Measurements from ENCODE around the gene DNER. TPM values are rescaled to one million over a fixed set of nuclear protein-coding genes. Genes with fewer than 3 reads are reported as not detected.

Gene DNER
- total and polyA plus RNA-seq, 2 of the 4 experiments (the other 2 are of a cell fraction) = under 0.01 to 0.14 TPM

GRCh38 chr2:229691631-229692030, 22.7 kb downstream of the DNER start:
- H4K8ac ChIP-seq (ENCODE audit: low read depth in 2 of 2, low read length in 2 of 2) = no peak overlapping the region
- POLR2A ChIA-PET (ENCODE audit: unreplicated experiment) = no interaction called here
- no peak overlapping the region for H2BK20ac ChIP-seq (ENCODE audit: low read depth, low read length)
- no TSS peak for BruUV-seq (replicated peaks)
- CTCF ChIA-PET = no interaction called here
- no peak overlapping the region for H3K4me3 ChIP-seq (ENCODE audit: insufficient read depth, low read depth, low read length)
- no peaks in the 10 kb centered on the region for H3K4me1 ChIP-seq (ENCODE audit: control insufficient read depth, insufficient read depth, low read length)
- no peak overlapping the region for H2BK120ac ChIP-seq (ENCODE audit: low read depth, low read length)
- H2AK5ac ChIP-seq (ENCODE audit: low read depth, low read length) = no peak overlapping the region
- H3K9ac ChIP-seq (ENCODE audit: low read depth, low read length) = no peak overlapping the region
- H3K27me3 ChIP-seq (ENCODE audit: control insufficient read depth, insufficient read depth, low read length) = no peaks in the 10 kb centered on the region
- in situ Hi-C loops (cut with MboI; ENCODE audit: low sequenced_read_pairs) = no loop called here
- no peak overlapping the region for H3K4ac ChIP-seq (ENCODE audit: low read depth, low read length)
- dilution Hi-C loops (cut with HindIII; ENCODE audit: low sequenced_read_pairs, unreplicated experiment) = no loop called here
- intact Hi-C loops (cut with micrococcal nuclease) = no loop called here
- H2BK15ac ChIP-seq (ENCODE audit: low read depth, low read length) = no peak overlapping the region
- H3K56ac ChIP-seq (ENCODE audit: extremely low read depth, insufficient read depth, low read length) = no peak overlapping the region
- H2BK5ac ChIP-seq (ENCODE audit: low read depth, low read length, poor library complexity, severe bottlenecking) = no peak overlapping the region
- H3K36me3 ChIP-seq (ENCODE audit: control insufficient read depth, insufficient read depth, low read length) = no peaks in the 10 kb centered on the region
- H3K9me1 ChIP-seq (ENCODE audit: insufficient read depth, low read length) = no peaks in the 10 kb centered on the region
- H3K18ac ChIP-seq (ENCODE audit: low read depth, low read length) = no peak overlapping the region
- no peak overlapping the region for H3K14ac ChIP-seq (replicated peaks; ENCODE audit: low read depth, low read length)
- ATAC-seq (ENCODE audit: low read depth) = no peak
- H3K23ac ChIP-seq (ENCODE audit: low read depth, low read length) = no peak overlapping the region
- no peak overlapping the region for H2AK9ac ChIP-seq (replicated peaks; ENCODE audit: low read depth, low read length, poor library complexity)
- TF ChIP-seq SMC3 (IDR thresholded peaks at IDR 0.05; ENCODE audit: low read depth, low read length) (no peak), ELK1 (IDR thresholded peaks at IDR 0.05; ENCODE audit: borderline replicate concordance, low read depth, low read length) (no peak), USF2 (IDR thresholded peaks at IDR 0.05; ENCODE audit: low read depth, low read length) (no peak)
- H4K20me1 ChIP-seq (ENCODE audit: insufficient read depth, low read length) = no peaks in the 10 kb centered on the region
- DNase-seq = no peak
- H3K4me2 ChIP-seq (ENCODE audit: low read depth, low read length) = no peak overlapping the region
- H4K5ac ChIP-seq (ENCODE audit: low read depth, low read length) = no peak overlapping the region
- no peak overlapping the region for H4K91ac ChIP-seq (ENCODE audit: insufficient read depth, low read depth, low read length)
- H3K9me3 ChIP-seq (ENCODE audit: control insufficient read depth, insufficient read depth, low read length) = no peaks in the 10 kb centered on the region
- H3K79me1 ChIP-seq (ENCODE audit: low read depth in 1 of 2, low read length in 2 of 2) = no peaks in the 10 kb centered on the region
- no peak overlapping the region for H3K27ac ChIP-seq (ENCODE audit: insufficient read depth, low read length)
- WGBS, 2 experiments (ENCODE audit: extremely low coverage in 2 of 2, insufficient read length in 1 of 2) = 40% methylated on average over 1 of the region's 2 CpGs; no CpG with 5 or more reads in 1 of the 2 experiments
- H2AFZ ChIP-seq (replicated peaks; ENCODE audit: low read length, poor library complexity) = no peak overlapping the region

All from IMR-90 (cell line).